SW480 (cell line): ENCODE results near the gene ETV3.
"Not testable (repeated sequence)": the region's sequence is repeated elsewhere in the genome, so short reads cannot be mapped to it uniquely, and the experiment has no call there.

Experiments used
- DNase-seq: peaks from one replicate; pipeline ENCODE4 v3.0.0-alpha.2; 2016; ENCODE audit warnings: low spot score

Gene ETV3

GRCh38 chr1:157111396-157112165 is 26.6 kb downstream of the ETV3 start:
- no peak for DNase-seq

DNA sequence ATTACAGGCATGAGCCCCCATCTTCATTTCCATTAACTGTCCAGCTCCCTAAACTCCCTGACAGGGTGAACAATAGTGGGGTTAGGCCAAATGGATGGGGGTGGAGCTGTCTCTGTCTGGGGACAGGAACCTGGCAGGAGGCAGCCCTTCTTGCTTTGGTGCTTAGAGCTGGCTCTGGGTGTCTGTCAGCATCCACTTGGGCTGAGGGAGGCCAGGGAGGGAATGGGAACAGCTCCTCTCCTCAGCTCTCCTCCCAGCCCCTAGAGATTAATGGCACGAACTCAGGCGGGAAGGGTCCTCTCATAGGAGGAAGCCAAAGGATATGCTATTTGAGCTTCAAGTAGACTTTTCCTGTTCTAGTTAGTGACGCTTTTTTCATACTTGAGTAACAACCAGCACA is 27.5 kb downstream of the ETV3 start:
- DNase-seq = no peak

DNA sequence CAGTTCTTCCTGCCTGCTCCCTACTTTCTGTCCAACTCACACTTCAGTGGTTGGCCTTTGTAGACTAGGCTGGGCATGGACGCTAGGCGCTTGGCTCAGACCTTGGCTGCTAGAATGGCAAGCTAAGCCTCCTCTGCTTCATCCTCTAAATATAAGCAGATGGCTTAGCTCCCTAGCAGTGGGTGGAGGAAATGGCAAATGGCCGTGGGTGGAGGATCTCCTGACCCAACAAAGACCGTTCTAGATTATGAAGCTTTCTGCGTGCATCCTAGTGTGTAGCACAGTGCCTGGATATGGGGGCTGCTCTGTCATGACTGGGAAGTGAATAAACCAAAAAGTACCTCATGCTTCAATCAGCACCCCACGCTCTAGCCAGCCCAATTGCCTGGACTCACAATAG is 28.2 kb downstream of the ETV3 start:
- no peak for DNase-seq

DNA sequence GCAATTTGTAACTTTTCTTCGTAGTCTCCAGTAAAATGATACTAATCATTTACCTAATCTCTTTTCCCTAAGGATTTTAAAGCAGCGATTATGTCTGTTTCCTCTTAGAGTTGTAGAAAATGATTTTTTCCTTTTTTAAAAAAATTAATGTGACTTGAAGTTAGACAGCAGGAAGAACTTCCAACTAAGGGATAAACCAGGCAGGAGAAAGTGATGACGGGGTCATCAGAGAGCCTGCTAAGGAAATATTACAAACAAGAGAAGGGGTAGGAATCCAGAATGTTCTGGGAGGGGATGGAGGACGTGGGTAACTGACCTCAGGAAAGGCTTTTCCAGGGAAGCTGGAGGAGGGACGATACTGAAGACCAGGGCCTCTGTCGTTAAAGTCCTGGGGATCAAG is 29.7 kb downstream of the ETV3 start:
- DNase-seq = no peak

GRCh38 chr1:157107702-157108101 is 30.5 kb downstream of the ETV3 start:
- no peak for DNase-seq

GRCh38 chr1:157106813-157107189 is 31.4 kb downstream of the ETV3 start:
- DNase-seq = no peak

DNA sequence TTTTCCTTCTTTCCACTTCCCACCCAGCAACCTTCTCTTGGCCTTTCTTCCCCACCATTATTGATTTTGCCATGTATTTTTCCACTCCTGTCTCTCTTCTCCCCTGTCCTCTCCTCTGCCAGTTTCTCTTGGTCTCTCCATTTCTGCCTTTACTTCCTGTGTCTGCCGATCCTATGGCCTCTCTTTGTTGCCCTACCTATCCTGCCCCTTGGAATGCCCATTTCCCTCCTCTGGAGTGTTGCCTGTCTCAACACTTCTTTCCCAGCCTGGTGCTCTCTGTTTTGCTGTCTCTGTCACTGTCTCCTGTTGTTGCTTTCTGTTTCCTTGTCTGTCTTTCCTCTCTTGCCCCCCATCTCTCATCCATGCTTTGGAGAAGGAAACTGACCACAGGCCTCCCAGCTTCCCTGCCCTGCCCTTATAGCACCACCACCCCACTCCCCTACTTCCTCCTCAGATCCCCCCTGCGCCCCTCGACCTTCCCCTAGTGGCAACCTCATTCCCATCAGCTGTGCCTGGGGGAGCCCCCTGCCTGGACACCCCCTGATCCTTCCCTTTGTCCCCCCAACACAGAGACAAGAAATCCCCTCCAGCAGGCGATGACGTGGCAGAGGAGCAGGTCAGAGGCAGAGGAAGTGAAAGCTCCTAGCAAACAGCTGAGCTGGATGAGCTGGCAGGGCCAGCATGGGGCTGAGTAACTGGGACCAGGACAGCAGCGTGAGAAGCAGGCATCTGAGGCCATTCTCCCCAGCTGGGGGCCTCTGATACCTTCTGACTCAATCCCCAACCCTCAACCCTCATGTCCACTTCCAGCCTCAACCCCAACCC is 32.0 kb downstream of the ETV3 start:
- no peak for DNase-seq

DNA sequence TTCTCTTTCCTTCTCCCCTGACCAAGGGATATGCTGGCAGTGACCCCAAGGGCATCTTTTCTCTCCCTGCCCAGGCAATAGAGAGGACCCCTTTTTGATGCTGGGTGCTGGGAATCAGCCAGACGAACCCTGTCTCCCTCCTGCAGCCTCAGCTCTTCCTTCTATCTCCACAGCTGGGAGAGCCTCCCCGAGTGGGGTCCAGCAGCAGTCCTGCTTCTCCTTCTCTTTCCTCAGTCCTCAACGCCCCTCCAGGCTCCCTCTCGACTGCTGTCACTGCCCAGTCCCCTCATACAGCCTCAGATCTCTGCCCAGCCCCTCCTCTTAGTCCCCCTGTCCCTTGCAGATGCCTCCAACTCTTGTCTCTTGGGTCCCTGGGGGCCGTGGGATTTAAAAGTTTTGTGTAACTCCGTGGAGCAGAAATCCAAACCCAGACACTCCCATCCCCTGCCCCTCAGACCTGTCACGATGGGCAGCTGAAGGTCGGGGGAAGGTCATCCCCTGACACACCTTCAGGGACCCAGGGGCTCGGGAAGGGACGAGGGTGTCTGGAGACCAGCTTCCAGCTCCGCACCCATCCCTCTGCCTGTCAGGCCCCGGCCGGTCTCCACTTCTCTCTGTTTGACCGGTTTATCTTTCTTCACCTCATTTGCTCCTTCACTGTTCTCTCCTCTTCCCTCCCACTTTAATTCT is 32.8 kb downstream of the ETV3 start:
- DNase-seq = no peak

DNA sequence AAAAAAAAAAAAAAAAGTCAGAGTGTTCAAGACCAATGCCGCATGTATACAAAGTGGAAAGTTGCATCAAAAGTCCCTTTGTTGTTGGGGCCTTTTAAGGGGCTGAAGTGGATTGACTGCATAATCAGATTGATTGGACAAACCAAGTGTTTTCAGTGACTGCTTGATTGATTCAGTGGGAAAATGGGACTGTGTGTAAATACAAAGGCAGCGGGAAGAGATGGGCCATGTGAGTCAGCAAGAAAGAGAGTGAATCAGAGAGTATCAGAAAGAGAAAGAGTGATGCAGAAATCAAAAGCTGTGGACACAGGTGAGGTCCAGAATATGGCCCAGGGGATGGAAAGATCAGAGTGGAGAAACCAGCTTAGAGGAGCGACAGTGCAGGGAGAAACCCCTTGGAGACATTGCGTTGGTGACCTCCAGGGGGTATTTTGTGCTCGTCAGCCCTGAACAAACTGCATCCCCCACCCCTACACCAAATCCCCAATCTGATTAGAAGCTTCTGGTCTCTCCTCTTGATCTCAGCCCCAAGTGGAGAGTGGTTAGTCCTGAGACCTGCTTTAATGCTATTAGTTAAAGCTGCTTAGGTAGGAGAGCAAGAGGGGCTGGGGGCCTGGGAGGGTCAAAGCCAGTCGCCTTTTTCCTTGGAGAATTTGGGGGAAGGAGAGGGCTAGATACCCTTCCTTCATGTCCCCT is 33.4 kb downstream of the ETV3 start:
- DNase-seq = no peak

DNA sequence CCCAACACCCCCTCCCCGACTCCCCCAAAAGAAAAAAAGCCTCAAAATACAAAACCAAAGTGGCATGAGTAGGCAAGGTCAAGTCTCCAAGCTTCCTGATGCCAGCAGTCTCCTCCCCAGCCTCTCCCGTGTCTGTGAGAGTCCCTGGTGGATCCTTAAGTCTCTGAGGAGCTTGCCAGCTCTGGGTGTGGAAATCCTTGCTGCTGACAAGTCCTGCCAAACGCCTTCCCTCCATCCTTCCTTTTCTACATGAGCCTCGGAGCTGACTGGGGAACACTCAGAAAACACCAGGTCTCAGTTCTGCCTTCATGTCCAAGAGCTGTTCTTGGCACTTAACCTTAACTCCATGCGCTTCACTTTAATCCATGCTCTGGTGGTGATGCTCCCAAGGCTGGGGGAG is 34.9 kb downstream of the ETV3 start:
- no peak for DNase-seq

DNA sequence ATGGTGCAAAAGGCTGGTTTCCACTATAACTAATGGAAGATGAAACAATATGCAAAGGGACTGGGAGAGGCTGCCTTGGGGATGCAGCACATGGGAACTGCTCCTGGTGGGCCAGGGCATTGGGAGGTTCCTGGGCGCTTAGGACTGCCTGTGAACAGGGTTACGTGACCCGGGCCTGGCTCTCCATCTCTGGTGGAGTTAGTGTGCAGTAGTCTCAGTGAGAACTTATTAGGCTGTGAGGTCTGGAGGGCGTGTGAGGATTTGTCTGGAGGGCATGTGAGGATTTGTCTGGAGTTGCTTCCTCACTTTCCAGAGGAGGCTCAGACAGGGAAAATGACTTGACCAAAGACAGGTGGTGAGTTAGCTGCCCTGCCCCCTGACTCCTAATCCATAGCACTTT is 37.0 kb downstream of the ETV3 start:
- no peak for DNase-seq

DNA sequence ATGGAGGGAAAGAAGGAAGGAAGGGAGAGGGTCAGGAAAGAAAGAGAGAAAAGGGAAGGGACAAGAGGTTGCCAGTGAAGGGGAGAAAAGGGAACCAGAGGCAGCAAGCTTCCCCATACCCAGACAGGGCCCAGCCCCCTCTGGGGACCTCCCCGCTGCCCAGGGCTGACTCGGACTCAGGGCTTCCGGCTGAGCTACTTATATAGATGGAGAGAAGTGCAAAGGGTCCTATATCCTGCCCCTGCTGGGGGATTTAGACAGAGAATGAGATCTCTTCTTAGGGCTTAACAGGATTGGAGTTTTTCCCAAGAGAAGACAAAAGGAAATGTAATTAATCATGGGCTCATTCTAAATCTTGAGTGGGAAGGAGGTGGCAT is 38.6 kb downstream of the ETV3 start, which contains the start of gene ETV3L:
ETV3L (minus strand) TSS at position 176 of the 377 bp plus-strand sequence. CDS start 285 bp downstream, outside the sequence.
- no peak for DNase-seq

GRCh38 chr1:157098987-157099632 is 39.1 kb downstream of the ETV3 start:
- DNase-seq = not testable (repeated sequence)

DNA sequence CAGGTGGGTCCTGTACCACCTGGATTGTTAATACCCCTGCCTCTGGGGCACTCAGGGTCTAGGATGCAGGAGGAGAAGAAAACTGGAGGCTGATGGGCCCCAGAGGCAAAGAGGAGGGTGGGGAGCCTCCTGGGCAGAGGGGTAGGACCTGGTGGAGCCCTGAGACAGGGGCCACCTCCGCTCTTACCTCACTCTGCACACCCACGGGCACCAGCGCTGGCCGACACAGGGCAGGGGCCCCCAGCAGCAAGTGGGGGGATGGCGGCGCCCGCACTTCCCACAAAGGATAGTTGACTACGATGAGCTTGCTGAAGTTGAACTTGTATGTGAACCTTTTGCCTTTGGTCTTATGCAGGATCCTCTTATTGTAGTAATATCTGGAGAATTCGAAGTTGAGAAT is 39.7 kb downstream of the ETV3 start:
- DNase-seq = no peak

GRCh38 chr1:157097692-157098091 is 40.5 kb downstream of the ETV3 start:
- DNase-seq = no peak

GRCh38 chr1:157096881-157097280 is 41.3 kb downstream of the ETV3 start:
- DNase-seq = no peak

- DNase-seq = no peak
Observed at GRCh38 chr1:157095551-157095950, 42.6 kb downstream of the ETV3 start.

GRCh38 chr1:157095091-157095490 is 43.1 kb downstream of the ETV3 start:
- no peak for DNase-seq

GRCh38 chr1:157092831-157093230 is 45.4 kb downstream of the ETV3 start:
- no peak for DNase-seq

- DNase-seq = no peak
Observed at GRCh38 chr1:157091668-157092273, 46.4 kb downstream of the ETV3 start.

DNA sequence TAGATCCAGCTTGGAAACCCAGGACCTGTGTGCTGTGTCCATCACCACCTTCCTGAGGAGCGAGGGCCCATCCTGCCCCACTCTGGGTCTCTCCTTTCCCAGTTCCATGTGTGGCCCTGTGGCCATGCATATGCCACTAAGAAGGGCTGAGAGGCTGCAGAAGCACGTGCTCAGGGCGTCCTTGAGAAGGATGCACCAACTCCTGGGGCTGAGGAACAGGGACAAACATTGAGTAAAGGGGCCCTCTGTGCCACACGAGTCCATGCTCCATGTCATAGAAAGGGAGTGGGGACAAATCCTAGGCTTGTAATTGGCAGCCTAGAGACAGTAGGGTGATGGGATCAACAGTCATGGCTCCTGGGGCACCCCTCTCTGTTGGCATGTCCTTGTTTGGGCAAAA is 47.0 kb downstream of the ETV3 start:
- no peak for DNase-seq
